ENCODE data around the gene ANKRD30A. TPM values are rescaled to one million over a fixed set of nuclear protein-coding genes. Genes with fewer than 3 reads are reported as not detected.

Gene ANKRD30A
- total and polyA plus RNA-seq, 9 donors = not detected

DNA sequence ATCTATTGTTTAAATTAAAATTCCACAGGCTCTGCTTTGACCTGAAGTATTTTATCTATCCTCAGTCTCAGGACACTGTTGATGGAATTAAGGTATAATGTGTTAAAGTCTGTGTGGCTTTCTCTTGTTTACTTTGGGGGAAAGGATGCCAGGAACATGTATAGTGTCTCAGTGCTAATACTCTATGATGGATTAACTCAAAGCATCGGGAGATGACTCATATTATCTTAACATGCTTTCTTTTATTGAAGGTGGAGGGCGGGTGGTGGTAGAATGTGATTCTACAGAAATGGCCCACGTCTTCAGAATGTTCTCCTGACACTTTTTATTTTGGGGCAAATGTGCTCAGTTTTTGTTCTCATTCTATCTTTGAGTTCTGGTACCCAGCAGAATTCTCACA, 189.0 kb downstream of the ANKRD30A start:
- Histone ChIP-seq H3K27me3 (no peaks in the 10 kb centered on the region), H3K27ac (no peak overlapping the region), H3K4me1 (ENCODE audit: insufficient read depth) (no peaks in the 10 kb centered on the region), H3K36me3 (no peaks in the 10 kb centered on the region), H3K9me3 (no peaks in the 10 kb centered on the region), H3K4me3 (no peak overlapping the region)
- DNase-seq = no peak
- TF ChIP-seq, protein P1, sequence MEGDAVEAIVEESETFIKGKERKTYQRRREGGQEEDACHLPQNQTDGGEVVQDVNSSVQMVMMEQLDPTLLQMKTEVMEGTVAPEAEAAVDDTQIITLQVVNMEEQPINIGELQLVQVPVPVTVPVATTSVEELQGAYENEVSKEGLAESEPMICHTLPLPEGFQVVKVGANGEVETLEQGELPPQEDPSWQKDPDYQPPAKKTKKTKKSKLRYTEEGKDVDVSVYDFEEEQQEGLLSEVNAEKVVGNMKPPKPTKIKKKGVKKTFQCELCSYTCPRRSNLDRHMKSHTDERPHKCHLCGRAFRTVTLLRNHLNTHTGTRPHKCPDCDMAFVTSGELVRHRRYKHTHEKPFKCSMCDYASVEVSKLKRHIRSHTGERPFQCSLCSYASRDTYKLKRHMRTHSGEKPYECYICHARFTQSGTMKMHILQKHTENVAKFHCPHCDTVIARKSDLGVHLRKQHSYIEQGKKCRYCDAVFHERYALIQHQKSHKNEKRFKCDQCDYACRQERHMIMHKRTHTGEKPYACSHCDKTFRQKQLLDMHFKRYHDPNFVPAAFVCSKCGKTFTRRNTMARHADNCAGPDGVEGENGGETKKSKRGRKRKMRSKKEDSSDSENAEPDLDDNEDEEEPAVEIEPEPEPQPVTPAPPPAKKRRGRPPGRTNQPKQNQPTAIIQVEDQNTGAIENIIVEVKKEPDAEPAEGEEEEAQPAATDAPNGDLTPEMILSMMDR (IDR thresholded peaks at IDR 0.05) = no peak
- TF ChIP-seq POLR2A (IDR thresholded peaks at IDR 0.05) = no peak
- WGBS, 3 donors = 43 to 68% (median 58%) methylated on average over 3 of the region's 3 CpGs
- intact Hi-C loops (cut with DNase I) = loop anchor here in 1 of 4 donors (10.0 kb wide), 1 partner anchor 380 kb away; no protein-coding TSS in a partner anchor

DNA sequence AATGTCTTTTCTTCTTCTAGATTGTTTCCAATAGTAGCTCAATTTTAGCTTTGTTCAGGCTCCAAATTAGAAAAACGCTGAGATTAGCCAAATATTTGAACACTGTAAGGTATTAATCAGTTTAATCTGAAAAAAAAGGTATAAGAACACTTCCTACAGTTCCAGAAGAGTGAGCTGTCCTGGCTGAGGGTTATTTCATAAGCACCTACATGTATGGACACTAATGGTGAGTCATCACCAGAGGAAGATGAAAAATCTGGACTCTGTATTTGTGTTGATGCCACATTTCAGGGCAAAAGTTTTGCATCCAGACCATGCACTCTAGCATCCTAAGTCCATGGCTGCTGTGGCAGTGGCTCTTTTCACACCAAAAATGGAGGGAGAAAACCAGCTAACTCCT, 189.5 kb downstream of the ANKRD30A start:
- no peaks in the 10 kb centered on the region for H3K4me1 ChIP-seq (ENCODE audit: insufficient read depth)
- H3K27me3 ChIP-seq = no peaks in the 10 kb centered on the region
- H3K36me3 ChIP-seq = no peaks in the 10 kb centered on the region
- TF ChIP-seq EP300 (IDR thresholded peaks at IDR 0.05) (no peak), POLR2A (IDR thresholded peaks at IDR 0.05) (no peak)
- TF ChIP-seq, protein P1 (IDR thresholded peaks at IDR 0.05) = no peak
- intact Hi-C loops (cut with DNase I) = loop anchor here in 1 of 4 donors (10.0 kb wide), 1 partner anchor 380 kb away; no protein-coding TSS in a partner anchor
- H3K27ac ChIP-seq = no peak overlapping the region
- no peaks in the 10 kb centered on the region for H3K9me3 ChIP-seq
- DNase-seq = no peak
- H3K4me3 ChIP-seq = no peak overlapping the region
- WGBS, 3 donors = 11 to 23% (median 16%) methylated on average over 1 of the region's 1 CpG

DNA sequence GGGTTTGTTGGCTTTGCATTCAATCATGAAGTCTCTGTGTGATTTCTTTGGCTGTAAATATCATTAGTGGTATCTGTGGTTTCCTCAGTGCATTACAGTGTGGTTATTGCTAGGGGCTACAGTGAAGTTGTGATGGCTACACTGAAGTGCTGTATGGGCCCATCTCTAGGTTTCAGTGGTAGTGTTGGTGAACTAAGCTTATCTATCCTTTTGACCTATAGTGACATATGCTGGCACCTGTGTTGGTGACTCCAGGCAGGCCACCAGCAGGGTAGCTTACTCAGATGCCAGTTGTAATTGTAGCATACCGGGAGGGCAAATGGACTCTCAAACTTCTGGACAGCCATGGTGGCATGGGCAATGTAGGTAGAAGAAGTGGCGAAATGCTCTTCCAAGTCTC, 219.0 kb downstream of the ANKRD30A start:
- WGBS, 3 donors = 76 to 85% (median 77%) methylated on average over 2 of the region's 2 CpGs
- H3K27me3 ChIP-seq = no peaks in the 10 kb centered on the region
- H3K27ac ChIP-seq = no peak overlapping the region
- no peaks in the 10 kb centered on the region for H3K36me3 ChIP-seq
- H3K4me1 ChIP-seq (ENCODE audit: insufficient read depth) = no peaks in the 10 kb centered on the region
- TF ChIP-seq POLR2A (IDR thresholded peaks at IDR 0.05) = no peak
- TF ChIP-seq, protein P1 (IDR thresholded peaks at IDR 0.05) = no peak
- no peak for TF ChIP-seq EP300 (IDR thresholded peaks at IDR 0.05)
- H3K4me3 ChIP-seq = no peak overlapping the region
- H3K9me3 ChIP-seq = peaks cover 0 to 4% of the 10 kb centered on the region in 2 donors
- no peak for DNase-seq
- intact Hi-C loops (cut with DNase I) = no loop called here

DNA sequence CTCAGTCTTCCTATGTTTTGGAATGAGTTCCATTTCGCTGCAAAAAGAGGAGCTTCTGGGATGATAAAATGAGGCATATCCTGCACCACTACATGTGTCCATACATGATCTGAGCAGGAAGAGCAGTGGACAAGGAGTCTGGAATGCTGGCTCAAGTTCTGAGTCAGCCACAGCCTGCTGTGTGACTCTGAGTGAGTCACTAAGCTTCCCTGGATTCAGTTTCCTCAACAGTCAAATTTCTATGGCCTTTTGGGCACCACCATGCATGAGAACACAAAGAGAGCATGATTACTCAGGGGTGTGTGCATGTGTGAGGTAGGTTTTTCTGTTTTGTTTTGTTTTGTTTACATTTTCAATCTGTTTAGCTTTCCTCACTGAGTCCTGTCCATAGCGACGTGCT, 254.6 kb downstream of the ANKRD30A start:
- DNase-seq = no peak
- Histone ChIP-seq H3K27me3 (no peaks in the 10 kb centered on the region), H3K4me3 (no peak overlapping the region), H3K9me3 (no peaks in the 10 kb centered on the region), H3K27ac (no peak overlapping the region), H3K4me1 (ENCODE audit: insufficient read depth) (no peaks in the 10 kb centered on the region), H3K36me3 (no peaks in the 10 kb centered on the region)
- intact Hi-C loops (cut with DNase I) = no loop called here
- 65 to 72% (median 67%) methylated on average over 3 of the region's 3 CpGs for WGBS, 3 donors
- TF ChIP-seq POLR2A (IDR thresholded peaks at IDR 0.05) (no peak), EP300 (IDR thresholded peaks at IDR 0.05) (no peak)
- TF ChIP-seq, protein P1 (IDR thresholded peaks at IDR 0.05) = no peak

All from ovary (tissue), 9 donors.